NT2/D1 (cell line): Measurements from ENCODE around the gene TAS2R60.

ENCODE experiments used
- SUZ12 ChIP-seq: IDR thresholded peaks from 2 replicates; pipeline ENCODE4 v1.6.1; 2011; ENCODE audit not compliant: insufficient read length, insufficient read depth; ENCODE audit errors: extremely low read depth
- YY1 ChIP-seq: IDR thresholded peaks from 2 replicates; pipeline ENCODE4 v1.6.1; 2011; ENCODE audit not compliant: insufficient read length, insufficient read depth
- ZNF274 ChIP-seq: IDR thresholded peaks from 2 replicates; pipeline ENCODE4 v1.6.1; 2011; ENCODE audit warnings: mild to moderate bottlenecking, low read depth, low read length

DNA sequence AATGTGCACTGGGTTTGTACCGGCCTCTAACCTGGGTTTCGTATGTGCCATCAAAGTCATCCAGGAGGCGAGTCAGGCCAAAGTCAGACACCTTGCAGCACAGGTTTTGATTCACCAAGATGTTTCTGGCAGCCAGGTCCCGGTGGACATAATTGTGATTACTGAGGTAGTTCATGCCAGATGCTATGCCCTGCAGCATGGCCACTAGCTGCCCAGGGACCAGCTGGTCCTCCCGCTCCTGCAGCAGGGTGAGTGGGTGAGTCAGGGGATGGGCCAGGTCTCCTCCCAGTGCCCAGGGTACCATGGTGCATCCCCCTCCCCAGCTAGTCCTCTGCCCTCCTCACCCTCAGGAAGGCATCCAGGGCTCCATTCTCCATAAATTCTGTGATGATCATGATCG, 48.5 kb upstream of the TAS2R60 start:
- TF ChIP-seq YY1 = no peak
- TF ChIP-seq ZNF274 = no peak
- TF ChIP-seq SUZ12 = no peak
